Progenitor cell of endocrine pancreas (in vitro differentiated cells): Measurements from ENCODE around the gene SUFU. TPM values are rescaled to one million over a fixed set of nuclear protein-coding genes. Genes with fewer than 3 reads are reported as not detected.

Experiments
- DNase-seq: peaks from one replicate; pipeline ENCODE4 v3.0.0; 2021; ENCODE audit warnings: low spot score; ENCODE audit not compliant: unreplicated experiment
- H3K27ac Mint-ChIP-seq: 2 replicates; pipeline ENCODE4 v1.8.0; 2021; ENCODE audit warnings: mild to moderate bottlenecking, moderate library complexity, mixed read lengths
- H3K27me3 Mint-ChIP-seq: 2 replicates; pipeline ENCODE4 v1.8.0; 2021; ENCODE audit warnings: mixed read lengths
- H3K36me3 Mint-ChIP-seq: 2 replicates; pipeline ENCODE4 v1.8.0; 2022; ENCODE audit warnings: mixed read lengths; ENCODE audit not compliant: insufficient read depth
- H3K4me1 Mint-ChIP-seq: 2 replicates; pipeline ENCODE4 v1.8.0; 2021; ENCODE audit warnings: low read depth, mixed read lengths
- H3K4me3 Mint-ChIP-seq: 2 replicates; pipeline ENCODE4 v1.8.0; 2021; ENCODE audit warnings: low read depth, mild to moderate bottlenecking, moderate library complexity, mixed read lengths
- H3K9me3 Mint-ChIP-seq: 2 replicates; pipeline ENCODE4 v1.8.0; 2021; ENCODE audit warnings: low read depth, mixed read lengths
- total RNA-seq: library from RNA; stranded (reverse); gene quantifications from 2 replicates; pipeline ENCODE4 v1.2.1, GENCODE V29; 2021
- TF ChIP-seq, protein P1 (sequence below): fragments of 200-600 bp; sonication (generic); IDR thresholded peaks from one replicate; pipeline ENCODE4 v1.5.0; 2021; ENCODE audit warnings: antibody characterized with exemption, mild to moderate bottlenecking; ENCODE audit not compliant: unreplicated experiment

The SUFU gene
- total RNA-seq, 1 donor from 2014 or later, result 25.8 TPM

GRCh38 chr10:102633287-102633686 is 129.5 kb downstream of the SUFU start:
- H3K4me1 Mint-ChIP-seq, result peaks cover 13% of the 10 kb centered on the region
- no peak overlapping the region for H3K4me3 Mint-ChIP-seq
- no peak overlapping the region for H3K27ac Mint-ChIP-seq

GRCh38 chr10:102633848-102634247 is 130.1 kb downstream of the SUFU start:
- DNase-seq, result no peak
- no peak overlapping the region for H3K4me3 Mint-ChIP-seq
- H3K27me3 Mint-ChIP-seq, result no peaks in the 10 kb centered on the region
- peaks cover 3% of the 10 kb centered on the region for H3K9me3 Mint-ChIP-seq
- H3K4me1 Mint-ChIP-seq, result peaks cover 13% of the 10 kb centered on the region
- peaks cover 6% of the 10 kb centered on the region for H3K36me3 Mint-ChIP-seq
- TF ChIP-seq, protein P1, sequence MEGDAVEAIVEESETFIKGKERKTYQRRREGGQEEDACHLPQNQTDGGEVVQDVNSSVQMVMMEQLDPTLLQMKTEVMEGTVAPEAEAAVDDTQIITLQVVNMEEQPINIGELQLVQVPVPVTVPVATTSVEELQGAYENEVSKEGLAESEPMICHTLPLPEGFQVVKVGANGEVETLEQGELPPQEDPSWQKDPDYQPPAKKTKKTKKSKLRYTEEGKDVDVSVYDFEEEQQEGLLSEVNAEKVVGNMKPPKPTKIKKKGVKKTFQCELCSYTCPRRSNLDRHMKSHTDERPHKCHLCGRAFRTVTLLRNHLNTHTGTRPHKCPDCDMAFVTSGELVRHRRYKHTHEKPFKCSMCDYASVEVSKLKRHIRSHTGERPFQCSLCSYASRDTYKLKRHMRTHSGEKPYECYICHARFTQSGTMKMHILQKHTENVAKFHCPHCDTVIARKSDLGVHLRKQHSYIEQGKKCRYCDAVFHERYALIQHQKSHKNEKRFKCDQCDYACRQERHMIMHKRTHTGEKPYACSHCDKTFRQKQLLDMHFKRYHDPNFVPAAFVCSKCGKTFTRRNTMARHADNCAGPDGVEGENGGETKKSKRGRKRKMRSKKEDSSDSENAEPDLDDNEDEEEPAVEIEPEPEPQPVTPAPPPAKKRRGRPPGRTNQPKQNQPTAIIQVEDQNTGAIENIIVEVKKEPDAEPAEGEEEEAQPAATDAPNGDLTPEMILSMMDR, result no peak
- H3K27ac Mint-ChIP-seq, result no peak overlapping the region

More at GRCh38 chr10:102633287-102633686, 129.5 kb downstream of the SUFU start:
- TF ChIP-seq, protein P1, result no peak
- Mint-ChIP-seq H3K27me3 (no peaks in the 10 kb centered on the region), H3K36me3 (peaks cover 6% of the 10 kb centered on the region), H3K9me3 (peaks cover 3% of the 10 kb centered on the region)
- no peak for DNase-seq

GRCh38 chr10:102634686-102635085 is 130.9 kb downstream of the SUFU start:
- H3K27me3 Mint-ChIP-seq, result no peaks in the 10 kb centered on the region
- peaks cover 3% of the 10 kb centered on the region for H3K9me3 Mint-ChIP-seq
- H3K4me1 Mint-ChIP-seq, result peaks cover 7% of the 10 kb centered on the region
- no peak overlapping the region for H3K4me3 Mint-ChIP-seq
- no peak for DNase-seq
- TF ChIP-seq, protein P1, result no peak
- H3K36me3 Mint-ChIP-seq, result peaks cover 6% of the 10 kb centered on the region
- no peak overlapping the region for H3K27ac Mint-ChIP-seq

GRCh38 chr10:102635377-102635776 is 131.6 kb downstream of the SUFU start:
- H3K27ac Mint-ChIP-seq, result no peak overlapping the region
- H3K4me1 Mint-ChIP-seq, result peaks cover 7% of the 10 kb centered on the region
- H3K9me3 Mint-ChIP-seq, result peaks cover 3% of the 10 kb centered on the region
- H3K27me3 Mint-ChIP-seq, result no peaks in the 10 kb centered on the region
- H3K36me3 Mint-ChIP-seq, result peaks cover 5% of the 10 kb centered on the region
- DNase-seq, result no peak
- TF ChIP-seq, protein P1, result no peak
- H3K4me3 Mint-ChIP-seq, result no peak overlapping the region

DNA sequence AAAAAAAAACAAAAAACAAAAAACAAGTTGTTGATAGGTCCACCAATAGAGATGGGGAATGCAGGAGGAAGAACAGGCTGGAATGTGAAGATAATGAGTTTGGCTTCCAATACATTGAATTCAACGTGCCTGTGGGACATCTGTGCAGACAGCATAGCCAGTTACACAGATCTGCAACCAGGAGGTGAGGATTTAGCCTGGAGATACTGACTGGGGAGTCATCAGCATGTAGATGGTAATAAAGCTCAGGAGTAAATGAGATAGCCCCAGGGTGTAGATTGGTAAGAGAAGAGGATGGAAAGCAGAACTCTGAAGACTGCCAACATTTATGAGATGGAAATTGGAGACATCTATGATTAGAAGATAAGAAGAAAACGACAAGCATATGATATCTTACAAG is 135.8 kb downstream of the SUFU start:
- Mint-ChIP-seq H3K27me3 (no peaks in the 10 kb centered on the region), H3K4me3 (no peak overlapping the region), H3K9me3 (peaks cover 3% of the 10 kb centered on the region), H3K4me1 (peaks cover 12% of the 10 kb centered on the region), H3K27ac (no peak overlapping the region), H3K36me3 (no peaks in the 10 kb centered on the region)
- DNase-seq, result no peak
- TF ChIP-seq, protein P1, result no peak
